ENCODE measurements around the gene PLEKHA8. TPM values are rescaled to one million over a fixed set of nuclear protein-coding genes. Genes with fewer than 3 reads are reported as not detected.
A peak's percentile ranks its signal among the peaks of the same experiment; 100 is the strongest.

The PLEKHA8 gene
- total RNA-seq, 1 donor from 2014 or later, result 24.7 TPM

- DNase-seq (ENCODE audit: low read depth), result no peak
These were observed 4.7 kb upstream of the PLEKHA8 start for GRCh38 chr7:30023524-30023923.

- DNase-seq (ENCODE audit: low read depth), result peak; percentile 98
These were observed 1.8 kb upstream of the PLEKHA8 start, which contains the start of gene FKBP14 for GRCh38 chr7:30026229-30027064. Gene FKBP14, minus strand, starts transcription at chr7:30026702. Its CDS starts 194 bp downstream, at chr7:30026508.

GRCh38 chr7:30027065-30027456 lies 1.2 kb upstream of the PLEKHA8 start:
- DNase-seq (ENCODE audit: low read depth), result peak; percentile 92

- no peak for DNase-seq (ENCODE audit: low read depth)
These were observed 434 bp upstream of the PLEKHA8 start for GRCh38 chr7:30027740-30028215.

DNA sequence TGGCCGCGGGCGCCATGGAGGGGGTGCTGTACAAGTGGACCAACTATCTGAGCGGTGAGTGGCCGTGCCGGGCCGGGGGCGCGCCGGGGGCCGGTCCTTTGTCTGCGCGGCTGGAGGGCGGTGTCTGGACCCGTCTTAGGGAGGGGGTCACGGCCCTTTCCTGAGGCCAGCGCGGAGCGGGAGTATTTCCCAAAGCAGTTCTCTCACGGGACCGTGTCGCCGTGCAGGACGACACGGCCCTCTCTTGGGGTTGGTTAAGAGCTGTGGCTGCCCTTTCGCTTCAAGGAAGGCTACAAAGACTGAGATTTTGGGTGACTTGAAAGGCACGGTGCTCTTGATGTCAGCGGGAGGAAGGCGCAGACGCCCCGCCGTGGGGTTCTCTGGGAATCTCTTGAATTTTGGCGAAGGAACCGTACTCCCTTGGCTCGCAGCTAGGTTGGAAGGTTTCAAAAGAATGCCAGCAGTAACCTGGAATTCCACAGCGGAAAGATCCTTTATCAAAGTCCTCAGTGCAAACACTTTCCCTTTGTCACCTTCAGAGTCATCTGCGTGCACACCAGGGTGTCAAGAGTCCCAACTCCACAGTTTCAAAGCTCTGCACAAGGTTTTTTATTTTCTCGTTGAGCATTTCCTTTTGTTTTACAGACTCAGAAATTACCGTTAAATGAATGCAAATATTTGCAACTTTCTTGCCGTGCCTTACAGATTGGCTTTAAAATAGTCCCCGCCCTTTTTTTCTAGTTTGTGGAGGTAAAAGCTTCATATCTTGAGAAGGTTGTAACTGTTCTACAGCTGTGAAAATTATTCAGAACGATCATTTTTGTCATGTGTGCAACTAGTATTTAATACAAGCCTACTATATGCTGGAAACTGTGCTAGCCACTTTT lies 780 bp downstream of the PLEKHA8 start:
- DNase-seq (ENCODE audit: low read depth), result peak; percentile 27

- peak; percentile 44 for DNase-seq (ENCODE audit: low read depth)
These were observed 1.5 kb downstream of the PLEKHA8 start for GRCh38 chr7:30029696-30030095.

DNA sequence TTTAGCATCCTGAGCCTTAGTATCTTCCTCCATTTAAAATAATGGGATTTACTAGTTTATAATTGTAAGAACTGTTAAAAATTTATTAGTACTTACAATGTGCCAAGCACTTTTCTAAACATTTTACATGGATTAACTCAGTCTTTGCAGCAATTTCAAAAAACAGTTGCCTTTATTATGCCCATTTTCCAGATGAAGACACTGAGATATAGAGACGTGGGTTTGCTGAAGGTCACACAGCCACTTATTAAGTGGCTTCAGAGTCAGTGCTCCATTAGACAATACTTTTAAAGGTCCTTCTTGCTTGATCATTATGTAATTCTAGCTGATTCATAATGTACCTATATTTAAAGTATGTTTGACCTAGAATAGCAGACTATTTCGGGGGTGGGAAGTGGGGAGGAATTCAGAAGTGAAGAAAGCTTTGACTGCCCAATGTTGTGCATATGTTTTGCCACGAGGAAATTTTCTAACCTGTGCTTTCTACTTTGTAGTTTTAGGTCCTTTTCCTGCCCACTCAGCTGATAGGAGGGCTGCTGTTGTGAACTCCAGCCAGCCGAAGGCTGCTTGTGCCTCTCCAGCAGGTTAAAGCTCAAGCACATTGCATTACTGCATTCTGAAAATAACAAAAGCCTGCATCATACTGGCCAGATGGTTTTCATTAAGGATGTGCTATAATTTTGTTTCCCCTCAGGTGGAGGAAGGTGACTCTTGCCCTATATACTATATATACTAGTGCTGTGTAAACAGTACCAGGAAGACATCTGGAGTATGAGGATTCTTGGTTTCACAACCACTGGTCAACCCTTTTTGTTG lies 4.3 kb downstream of the PLEKHA8 start:
- peak; percentile 19 for DNase-seq (ENCODE audit: low read depth)

DNA sequence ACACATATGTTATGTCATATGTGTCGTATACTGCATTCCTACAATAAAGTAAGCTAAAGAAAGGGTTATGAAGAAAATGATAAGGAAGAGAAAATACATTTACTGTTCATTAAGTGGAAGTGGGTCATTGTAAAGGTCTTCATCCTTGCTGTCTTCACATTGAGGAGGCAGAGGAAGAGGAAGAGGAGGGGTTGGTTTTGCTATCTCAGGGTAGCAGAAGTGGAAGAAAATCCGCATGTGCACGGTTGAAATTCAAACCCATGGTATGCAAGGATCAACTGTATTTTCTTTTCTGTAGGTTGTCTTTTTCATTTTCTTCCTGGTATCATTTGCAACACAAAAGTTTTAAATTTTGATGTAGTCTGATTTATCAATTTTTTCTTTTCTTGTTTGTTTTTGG lies 6.3 kb downstream of the PLEKHA8 start:
- no peak for DNase-seq (ENCODE audit: low read depth)

DNA sequence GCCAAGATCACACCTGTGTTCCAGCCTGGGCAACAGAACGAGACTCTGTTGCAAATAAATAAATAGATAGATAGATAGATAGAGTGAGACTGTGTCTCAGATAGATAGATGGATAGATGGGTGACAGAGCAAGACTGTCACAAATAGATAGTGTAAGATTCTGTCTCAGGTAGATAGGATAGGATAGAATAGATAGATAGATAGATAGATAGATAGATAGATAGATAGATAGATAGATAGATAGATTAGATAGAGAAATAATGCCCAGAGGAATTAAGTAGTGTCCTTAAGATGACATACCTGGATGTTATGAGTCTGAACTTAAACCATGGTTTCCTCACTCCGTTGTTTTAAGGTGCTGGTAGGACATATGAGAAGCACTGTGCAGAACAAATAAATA lies 8.0 kb downstream of the PLEKHA8 start:
- no peak for DNase-seq (ENCODE audit: low read depth)

- DNase-seq (ENCODE audit: low read depth), result no peak
These were observed 10.2 kb downstream of the PLEKHA8 start for GRCh38 chr7:30038196-30038980.

DNA sequence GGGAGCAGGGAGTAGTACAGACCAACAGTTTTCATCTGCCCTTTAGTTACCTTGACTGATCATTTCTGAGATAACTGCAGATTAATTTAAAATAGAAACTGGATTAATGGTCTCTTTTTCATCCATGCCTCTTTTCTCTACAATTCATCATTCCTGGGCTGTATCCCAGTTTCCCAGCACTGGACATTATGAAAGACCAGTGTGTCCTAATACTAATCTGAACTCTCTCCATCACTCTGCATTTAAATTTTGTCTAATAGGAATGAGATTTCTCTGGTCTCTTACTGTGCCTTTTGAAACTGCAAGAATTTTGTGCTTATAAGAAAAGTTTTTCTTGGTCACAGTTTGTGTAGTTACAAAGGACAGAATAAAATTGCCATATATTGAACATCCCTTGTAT lies 12.7 kb downstream of the PLEKHA8 start:
- DNase-seq (ENCODE audit: low read depth), result no peak

- DNase-seq (ENCODE audit: low read depth), result no peak
These were observed 13.5 kb downstream of the PLEKHA8 start for GRCh38 chr7:30041526-30042269.

DNA sequence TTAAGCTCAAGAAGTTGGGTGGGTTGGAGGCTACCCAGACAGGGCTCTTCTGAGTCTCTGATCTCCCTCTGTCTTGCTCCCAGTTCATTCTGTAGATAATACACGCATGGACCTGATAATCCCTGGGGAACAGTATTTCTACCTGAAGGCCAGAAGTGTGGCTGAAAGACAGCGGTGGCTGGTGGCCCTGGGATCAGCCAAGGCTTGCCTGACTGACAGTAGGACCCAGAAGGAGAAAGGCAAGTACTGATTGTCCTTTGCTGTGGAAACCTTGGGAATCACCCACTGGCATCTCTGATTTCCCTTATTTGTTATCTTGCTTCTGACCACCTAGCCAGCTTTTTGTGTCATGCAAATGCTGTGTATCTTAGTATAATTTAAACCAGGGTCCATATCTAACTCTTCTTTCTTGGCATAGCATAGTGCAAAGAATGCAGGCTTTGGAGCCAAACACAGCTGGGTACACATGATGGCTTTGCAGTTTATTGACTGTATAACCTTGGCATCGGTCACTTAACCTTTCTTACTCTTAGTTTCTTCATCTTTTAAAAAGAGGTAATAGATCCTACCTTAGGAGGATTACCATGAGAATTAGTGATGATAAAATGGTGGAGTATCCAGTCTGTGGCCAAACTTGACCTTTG lies 18.0 kb downstream of the PLEKHA8 start:
- no peak for DNase-seq (ENCODE audit: low read depth)

DNA sequence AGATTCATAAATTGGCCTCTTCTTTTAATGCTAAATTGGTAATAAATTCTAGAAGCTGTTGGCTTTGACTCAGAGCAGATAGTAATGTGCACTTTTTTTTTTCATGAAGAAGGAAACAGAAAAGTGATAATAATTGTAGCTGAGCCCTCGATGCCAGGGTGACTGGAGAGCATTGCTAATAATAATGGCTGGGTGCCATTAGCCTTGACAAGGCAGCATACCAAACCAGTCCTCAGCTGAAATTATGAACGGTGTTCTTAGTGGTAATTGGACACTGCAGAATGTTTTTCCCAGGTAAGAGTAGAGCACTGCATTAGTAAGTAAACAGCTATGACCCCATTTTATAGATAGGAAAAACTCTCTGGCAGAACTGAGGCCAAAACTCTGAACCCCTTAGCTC lies 18.9 kb downstream of the PLEKHA8 start:
- DNase-seq (ENCODE audit: low read depth), result no peak

DNA sequence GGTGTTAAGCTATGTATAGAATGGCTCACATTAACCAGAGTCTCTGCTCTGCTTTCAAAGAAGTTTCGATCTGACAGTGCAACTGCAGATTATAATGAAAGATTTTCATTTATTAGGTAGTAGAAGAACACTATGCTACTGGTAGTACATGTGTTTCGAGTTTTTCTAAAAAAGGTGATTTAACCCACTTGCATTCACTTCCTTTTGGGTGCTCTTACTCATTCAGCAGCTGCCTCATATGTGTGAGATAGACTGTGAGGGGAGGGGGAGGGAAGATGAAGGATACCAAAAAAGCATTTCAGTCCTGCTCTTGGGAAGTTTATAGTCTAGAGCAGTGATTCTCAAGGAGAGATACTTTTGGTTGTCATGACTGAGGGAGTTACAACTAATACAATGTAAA lies 20.4 kb downstream of the PLEKHA8 start:
- DNase-seq (ENCODE audit: low read depth), result no peak

GRCh38 chr7:30049173-30049572 lies 21.0 kb downstream of the PLEKHA8 start:
- DNase-seq (ENCODE audit: low read depth), result no peak

- DNase-seq (ENCODE audit: low read depth), result no peak
These were observed 24.9 kb downstream of the PLEKHA8 start for GRCh38 chr7:30053068-30053467.

DNA sequence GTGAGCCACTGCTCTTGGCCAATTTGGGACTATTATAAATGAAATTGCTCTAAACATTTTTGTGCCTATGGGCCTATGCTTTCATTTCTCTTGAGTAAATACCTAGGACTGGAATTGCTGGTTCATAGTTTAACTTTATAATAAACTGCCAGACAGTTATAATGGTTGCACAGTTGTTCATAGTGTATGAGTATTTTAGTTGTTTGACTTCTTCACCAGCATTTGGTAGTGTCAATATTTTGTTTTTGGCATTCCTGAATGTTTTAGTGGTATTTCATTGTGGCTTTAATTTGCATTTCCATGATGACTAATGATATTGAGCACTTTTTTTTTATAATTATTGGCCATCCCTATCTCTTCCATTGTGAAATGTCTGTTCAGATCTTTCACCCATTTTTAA lies 29.5 kb downstream of the PLEKHA8 start:
- DNase-seq (ENCODE audit: low read depth), result no peak

- peak; percentile 17 for DNase-seq (ENCODE audit: low read depth)
These were observed 33.6 kb downstream of the PLEKHA8 start for GRCh38 chr7:30061786-30062185.

DNA sequence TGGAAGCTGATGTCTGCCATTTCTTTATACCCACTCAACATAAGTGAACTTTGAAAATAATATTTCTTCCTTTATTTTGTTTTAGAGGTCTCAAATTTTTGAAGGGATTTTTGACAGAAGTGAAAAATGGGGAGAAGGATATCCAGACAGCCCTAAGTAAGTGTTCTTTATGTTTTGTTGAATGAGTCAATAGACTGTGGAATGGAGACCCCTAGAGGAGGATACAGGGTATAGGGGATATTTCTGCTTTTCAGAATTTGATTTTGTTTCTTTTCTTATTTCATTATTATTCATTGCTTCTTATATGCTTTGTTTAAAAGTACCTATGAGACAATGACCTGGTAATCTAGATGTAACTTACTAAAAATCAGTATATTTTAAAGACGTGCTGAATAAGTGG lies 34.4 kb downstream of the PLEKHA8 start:
- peak; percentile 50 for DNase-seq (ENCODE audit: low read depth)
